Coronary artery (tissue), 2 donors: Measurements from ENCODE around the gene GLI2.
A peak's percentile ranks its signal among the peaks of the same experiment; 100 is the strongest.

Source experiments
- DNase-seq: peaks from one replicate; pipeline ENCODE4 v3.0.0-alpha.2; 2017; ENCODE audit warnings: low spot score
- H3K27ac ChIP-seq, 2 donors: fragments of 200-600 bp; sonication (generic); one replicate each; pipeline ENCODE4 v1.5.1; 2016 to 2019
- H3K4me3 ChIP-seq: fragments of 200-600 bp; sonication (generic); 2 replicates; pipeline ENCODE4 v1.5.1; 2016; ENCODE audit warnings: mild to moderate bottlenecking, moderate library complexity
- TF ChIP-seq, protein P1 (sequence below): fragments of 200-600 bp; sonication (generic); IDR thresholded peaks from one replicate; pipeline ENCODE4 v1.5.1; 2019; ENCODE audit warnings: antibody characterized with exemption

Gene GLI2

DNA sequence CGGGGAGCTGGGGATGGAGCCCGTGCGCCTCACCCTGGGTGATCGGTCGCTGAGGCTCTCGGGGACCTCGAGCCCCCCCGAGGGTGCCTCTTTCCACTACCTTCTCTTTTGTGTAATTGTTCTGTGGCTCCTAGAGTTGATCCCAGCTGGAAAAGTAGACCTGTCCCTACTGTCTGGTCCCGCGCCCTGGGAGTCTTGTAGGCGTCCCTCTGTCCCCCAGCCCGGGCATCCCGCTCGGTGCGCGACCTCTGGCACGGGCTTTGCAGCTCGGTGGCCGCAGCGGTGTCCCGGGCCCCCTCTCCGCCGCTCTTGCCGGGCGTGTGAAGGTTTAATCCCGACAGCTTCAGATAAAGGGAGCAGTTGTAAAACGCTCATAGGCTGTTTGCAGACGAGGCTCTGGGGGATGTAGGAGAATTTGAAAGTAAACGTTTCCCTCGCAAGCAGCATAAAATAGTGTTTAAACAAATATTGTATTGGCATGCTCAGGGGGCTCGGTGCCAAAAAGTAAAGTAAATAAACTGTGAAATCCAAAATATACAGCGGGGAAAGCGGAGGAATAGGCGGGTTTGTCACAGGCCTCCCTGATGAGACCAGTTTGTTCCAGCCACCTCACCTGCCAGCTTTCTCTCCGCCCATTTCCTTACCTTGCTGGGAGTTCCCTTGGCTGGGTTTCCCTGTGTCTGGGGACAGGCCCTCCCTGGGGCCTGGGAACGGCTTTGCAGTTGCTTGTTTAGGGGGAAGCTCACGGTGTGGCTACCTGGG is 1.9 kb downstream of the GLI2 start:
- DNase-seq: peak; percentile 77
- TF ChIP-seq, protein P1, sequence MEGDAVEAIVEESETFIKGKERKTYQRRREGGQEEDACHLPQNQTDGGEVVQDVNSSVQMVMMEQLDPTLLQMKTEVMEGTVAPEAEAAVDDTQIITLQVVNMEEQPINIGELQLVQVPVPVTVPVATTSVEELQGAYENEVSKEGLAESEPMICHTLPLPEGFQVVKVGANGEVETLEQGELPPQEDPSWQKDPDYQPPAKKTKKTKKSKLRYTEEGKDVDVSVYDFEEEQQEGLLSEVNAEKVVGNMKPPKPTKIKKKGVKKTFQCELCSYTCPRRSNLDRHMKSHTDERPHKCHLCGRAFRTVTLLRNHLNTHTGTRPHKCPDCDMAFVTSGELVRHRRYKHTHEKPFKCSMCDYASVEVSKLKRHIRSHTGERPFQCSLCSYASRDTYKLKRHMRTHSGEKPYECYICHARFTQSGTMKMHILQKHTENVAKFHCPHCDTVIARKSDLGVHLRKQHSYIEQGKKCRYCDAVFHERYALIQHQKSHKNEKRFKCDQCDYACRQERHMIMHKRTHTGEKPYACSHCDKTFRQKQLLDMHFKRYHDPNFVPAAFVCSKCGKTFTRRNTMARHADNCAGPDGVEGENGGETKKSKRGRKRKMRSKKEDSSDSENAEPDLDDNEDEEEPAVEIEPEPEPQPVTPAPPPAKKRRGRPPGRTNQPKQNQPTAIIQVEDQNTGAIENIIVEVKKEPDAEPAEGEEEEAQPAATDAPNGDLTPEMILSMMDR: no peak
- H3K27ac ChIP-seq: peak overlapping the region; percentile 88 to 91
- H3K4me3 ChIP-seq: peak overlapping the region; percentile 79

DNA sequence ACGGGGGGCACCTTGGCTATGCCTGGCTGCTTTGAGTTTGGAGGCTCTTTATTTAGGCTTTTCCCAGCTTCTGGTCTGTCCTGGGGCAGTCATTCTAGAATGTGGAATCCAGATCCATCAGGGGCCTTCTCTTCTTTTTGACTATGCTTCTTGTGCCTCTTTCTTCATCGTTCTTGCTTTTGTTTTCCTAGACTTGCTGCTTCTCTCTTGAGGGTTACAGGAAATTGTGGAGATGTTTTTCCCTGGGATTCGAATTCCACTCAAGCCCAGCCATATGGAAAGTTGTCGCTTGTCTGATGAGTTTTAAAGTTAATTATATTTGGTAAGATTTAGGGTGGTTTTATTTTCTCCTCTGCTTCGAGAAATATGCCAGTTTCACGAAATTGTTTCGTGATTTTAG is 2.4 kb downstream of the GLI2 start:
- no peak for DNase-seq
- Histone ChIP-seq H3K4me3 (peak overlapping the region; percentile 79), H3K27ac (peak overlapping the region; percentile 88 to 91)
- TF ChIP-seq, protein P1: no peak

DNA sequence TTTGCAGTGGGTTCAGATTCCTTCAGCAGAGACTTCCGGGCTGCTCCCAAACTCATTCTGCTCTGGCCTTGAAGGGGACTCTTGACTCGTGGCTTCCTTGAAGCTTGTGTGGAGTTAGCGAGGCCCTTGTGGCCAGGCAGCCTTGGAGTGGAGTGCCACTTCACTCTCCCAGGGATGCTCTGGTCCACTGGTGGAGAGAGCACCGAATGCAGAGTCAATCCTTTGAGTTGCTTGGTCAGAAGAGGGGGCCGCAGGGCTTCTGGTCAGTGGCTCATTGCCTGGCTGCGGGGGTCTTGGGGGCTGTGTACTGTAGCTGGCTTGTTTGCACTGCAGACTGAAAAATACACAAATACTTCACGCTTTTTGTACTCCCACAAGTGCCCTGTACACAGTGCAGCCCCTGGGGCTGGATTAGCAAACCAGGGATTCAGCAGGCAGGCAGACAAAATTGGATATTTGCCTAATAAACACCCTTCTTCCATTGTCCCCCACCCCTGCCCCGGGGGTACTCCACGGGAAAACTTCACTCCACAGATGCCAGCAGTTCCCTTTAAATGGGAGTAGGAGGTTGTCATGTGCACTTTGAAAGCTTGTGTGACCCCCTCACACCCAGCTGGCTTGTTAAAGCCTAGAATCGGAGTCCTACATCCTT is 3.2 kb downstream of the GLI2 start:
- H3K27ac ChIP-seq: peak overlapping the region in 1 of 2 donors; percentile 2
- DNase-seq: peak; percentile 68
- no peak overlapping the region for H3K4me3 ChIP-seq
- TF ChIP-seq, protein P1: no peak

DNA sequence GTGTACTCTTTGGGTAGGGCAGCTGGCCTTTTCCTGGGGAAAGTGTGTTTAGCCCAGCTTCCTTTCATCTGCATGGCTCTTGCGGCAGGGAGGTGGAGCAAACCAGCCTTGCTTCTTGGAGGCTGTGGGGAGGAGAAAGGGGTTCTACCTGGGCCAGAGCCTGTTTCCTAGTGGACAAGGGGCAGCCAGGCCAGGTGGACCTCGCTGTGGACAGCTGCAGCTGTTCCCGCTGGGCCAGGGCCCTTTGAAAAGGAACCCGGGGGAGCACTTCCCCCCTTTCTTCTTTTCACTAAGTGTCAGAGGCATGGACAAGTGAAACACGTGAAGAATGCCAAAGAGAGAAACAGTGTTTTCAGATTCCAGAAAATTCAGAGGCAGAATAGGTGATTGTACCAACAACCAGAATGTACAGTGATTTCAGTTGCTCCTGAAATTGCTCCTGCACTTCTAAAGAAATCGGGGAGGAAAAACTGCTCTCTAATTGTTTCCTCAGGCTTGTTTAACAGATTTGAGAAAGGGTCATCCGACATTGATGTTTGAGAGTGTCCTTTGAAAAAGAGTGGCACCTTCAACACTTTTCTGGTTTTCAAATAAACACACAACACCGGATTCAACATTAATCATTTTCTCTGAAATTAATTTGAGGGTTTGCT is 3.9 kb downstream of the GLI2 start:
- Histone ChIP-seq H3K4me3 (no peak overlapping the region), H3K27ac (peak overlapping the region in 1 of 2 donors; percentile 2)
- peak; percentile 68 for DNase-seq
- TF ChIP-seq, protein P1: no peak

DNA sequence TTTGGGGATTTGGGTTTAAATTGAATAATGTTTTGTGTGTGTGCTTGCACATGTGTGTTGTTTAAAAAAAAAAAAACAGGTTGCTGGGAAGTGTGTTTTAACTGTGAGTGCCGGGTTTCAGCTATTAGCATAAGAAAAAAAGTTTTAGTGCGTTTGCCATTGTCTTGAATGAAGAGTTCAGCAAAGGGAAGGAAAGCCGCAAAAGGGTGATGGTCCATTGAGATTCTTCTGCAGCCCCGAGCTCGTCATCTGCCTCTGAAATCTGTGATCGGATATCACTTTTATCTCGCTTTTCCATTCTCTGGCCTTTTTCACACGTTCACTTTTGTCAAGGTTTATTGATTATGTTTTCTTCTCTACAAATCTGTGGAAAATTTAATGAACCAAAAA is 4.7 kb downstream of the GLI2 start:
- Histone ChIP-seq H3K4me3 (no peak overlapping the region), H3K27ac (no peak overlapping the region)
- DNase-seq: no peak
- TF ChIP-seq, protein P1: no peak

DNA sequence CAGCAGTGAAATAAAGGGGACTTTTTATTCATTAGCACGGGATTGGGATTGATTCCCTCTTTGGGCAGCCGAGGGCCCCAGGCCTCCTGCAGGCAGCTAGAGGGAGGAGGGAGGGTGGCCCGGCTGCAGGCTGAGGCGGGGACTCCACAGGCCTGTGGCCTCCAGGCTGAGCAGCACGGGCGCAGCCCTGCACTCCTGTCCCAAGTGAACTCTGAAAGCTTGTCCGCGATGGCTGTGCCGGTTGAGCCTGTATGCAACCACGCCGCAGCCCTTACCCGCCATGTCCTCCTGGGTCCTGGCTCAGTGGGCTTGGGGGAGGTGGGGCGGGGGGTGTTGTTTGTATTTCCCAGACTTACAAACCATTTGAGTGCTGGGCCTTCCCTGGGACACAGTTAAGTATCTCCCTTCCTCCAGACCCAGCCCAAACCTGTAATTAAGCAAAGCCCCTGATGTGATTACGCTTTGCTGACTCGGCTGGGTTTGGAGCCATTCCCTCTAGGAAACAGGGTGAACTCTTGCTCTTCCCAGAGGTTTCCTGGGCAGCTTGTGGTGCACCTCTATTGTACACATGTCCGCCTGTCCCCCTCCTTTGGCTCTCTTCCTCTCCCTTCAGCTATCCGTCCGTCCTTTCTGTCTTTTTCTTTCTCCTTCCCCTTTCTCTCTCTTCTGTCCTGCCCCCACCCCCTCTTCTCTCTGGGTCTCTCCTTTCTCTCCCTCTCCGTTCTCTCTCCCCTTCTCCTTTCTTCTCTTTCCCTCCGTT is 5.3 kb downstream of the GLI2 start:
- Histone ChIP-seq H3K4me3 (peak overlapping the region; percentile 72), H3K27ac (peak overlapping the region in 1 of 2 donors; percentile 19)
- DNase-seq: peak; percentile 72
- TF ChIP-seq, protein P1: no peak
